Astrocyte (in vitro differentiated cells and primary cell): ENCODE results near the gene TMEM156. TPM values are rescaled to one million over a fixed set of nuclear protein-coding genes. Genes with fewer than 3 reads are reported as not detected.
"Not testable (repeated sequence)": the region's sequence is repeated elsewhere in the genome, so short reads cannot be mapped to it uniquely, and the experiment has no call there.

Experiments
- DNase-seq: peaks from one replicate; pipeline ENCODE4 v3.0.0-alpha.2; 2010; ENCODE audit warnings: low read depth
- FAIRE-seq: peaks from 2 replicates; lab custom pipeline; 2011; peaks lifted over from hg19 to GRCh38; lab: Jason Lieb, UNC
- H2AFZ ChIP-seq: 2 replicates; pipeline ENCODE4 v1.6.0; 2012; ENCODE audit warnings: low read depth, low read length, inconsistent platforms
- H3K27ac ChIP-seq: 2 replicates; pipeline ENCODE4 v1.5.1; 2011; ENCODE audit warnings: low read depth, low read length, inconsistent platforms
- H3K27me3 ChIP-seq: 2 replicates; pipeline ENCODE4 v1.6.0; 2011; ENCODE audit warnings: low read length, inconsistent platforms; ENCODE audit not compliant: insufficient read depth
- H3K36me3 ChIP-seq: 2 replicates; pipeline ENCODE4 v1.5.1; 2011; ENCODE audit warnings: low read length, inconsistent platforms; ENCODE audit not compliant: insufficient read depth
- H3K4me1 ChIP-seq: 2 replicates; pipeline ENCODE4 v1.5.1; 2011; ENCODE audit warnings: low read length, inconsistent platforms; ENCODE audit not compliant: insufficient read depth
- H3K4me2 ChIP-seq: 2 replicates; pipeline ENCODE4 v1.6.0; 2012; ENCODE audit warnings: low read length, inconsistent platforms
- H3K4me3 ChIP-seq: 2 replicates; pipeline ENCODE4 v1.5.1; 2011; ENCODE audit warnings: low read depth, mild to moderate bottlenecking, low read length, inconsistent platforms; ENCODE audit not compliant: insufficient read depth
- H3K79me2 ChIP-seq: 2 replicates; pipeline ENCODE4 v1.6.0; 2012; ENCODE audit warnings: mild to moderate bottlenecking, low read length, inconsistent platforms; ENCODE audit not compliant: insufficient read depth
- H3K9ac ChIP-seq: 2 replicates; pipeline ENCODE4 v1.6.0; 2012; ENCODE audit warnings: mild to moderate bottlenecking, low read length, inconsistent platforms
- H3K9me3 ChIP-seq: 2 replicates; pipeline ENCODE4 v1.5.1; 2012; ENCODE audit warnings: low read depth, mild to moderate bottlenecking, low read length, inconsistent platforms; ENCODE audit not compliant: insufficient read depth
- H4K20me1 ChIP-seq: 2 replicates; pipeline ENCODE4 v1.6.0; 2012; ENCODE audit warnings: low read length, inconsistent platforms; ENCODE audit not compliant: insufficient read depth
- H3K27ac Mint-ChIP-seq: one replicate; pipeline ENCODE4 v1.8.0; 2021; ENCODE audit warnings: mild to moderate bottlenecking, mixed read lengths; ENCODE audit not compliant: unreplicated experiment
- H3K27me3 Mint-ChIP-seq: one replicate; pipeline ENCODE4 v1.8.0; 2021; ENCODE audit warnings: low read depth, mixed read lengths; ENCODE audit not compliant: unreplicated experiment
- H3K36me3 Mint-ChIP-seq: one replicate; pipeline ENCODE4 v1.8.0; 2021; ENCODE audit warnings: low read depth, mixed read lengths; ENCODE audit not compliant: unreplicated experiment
- H3K4me1 Mint-ChIP-seq: one replicate; pipeline ENCODE4 v1.8.0; 2021; ENCODE audit warnings: low read depth, mixed read lengths; ENCODE audit not compliant: unreplicated experiment
- H3K4me3 Mint-ChIP-seq: one replicate; pipeline ENCODE4 v1.8.0; 2021; ENCODE audit warnings: mild to moderate bottlenecking, moderate library complexity, mixed read lengths; ENCODE audit not compliant: unreplicated experiment
- H3K9me3 Mint-ChIP-seq: one replicate; pipeline ENCODE4 v1.8.0; 2021; ENCODE audit warnings: mild to moderate bottlenecking, mixed read lengths; ENCODE audit not compliant: unreplicated experiment
- CTCF ChIP-seq: IDR thresholded peaks from 2 replicates; pipeline ENCODE4 v1.5.1; 2011; ENCODE audit warnings: low read depth, mild to moderate bottlenecking, inconsistent platforms, low read length, moderate library complexity; ENCODE audit not compliant: insufficient read depth
- EZH2 ChIP-seq: IDR thresholded peaks from 2 replicates; pipeline ENCODE4 v1.6.1; 2012; ENCODE audit warnings: mild to moderate bottlenecking, low read length, inconsistent platforms; ENCODE audit not compliant: insufficient read depth
- total RNA-seq: library from RNA; stranded (reverse); gene quantifications from 2 replicates; pipeline ENCODE4 v1.2.1, GENCODE V29; 2021

The TMEM156 gene
- total RNA-seq, 1 donor from 2014 or later: 0.59 TPM

DNA sequence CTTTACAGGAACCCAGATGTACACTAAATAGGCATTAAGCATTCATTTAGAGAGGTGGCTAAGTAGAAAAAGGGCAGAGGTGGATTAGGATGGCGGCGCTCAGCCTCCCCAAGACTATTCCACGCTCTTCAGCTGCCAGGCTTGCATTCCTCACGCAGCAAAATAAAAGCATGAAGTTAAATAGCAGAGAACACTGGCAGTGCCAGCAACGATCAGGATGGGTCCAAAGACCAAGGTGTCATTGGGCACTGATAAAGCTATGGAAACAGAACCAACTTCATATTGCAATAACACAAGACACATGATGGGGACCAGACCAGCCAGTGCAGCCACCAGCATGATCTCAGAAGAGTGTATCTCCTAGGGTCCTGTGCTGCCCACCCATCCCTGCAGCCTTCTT lies 42.0 kb downstream of the TMEM156 start:
- Histone ChIP-seq H3K4me1 (peaks cover 7% of the 10 kb centered on the region), H3K36me3 (no peaks in the 10 kb centered on the region), H3K27ac (no peak overlapping the region), H3K79me2 (no peaks in the 10 kb centered on the region), H3K4me2 (no peak overlapping the region), H2AFZ (no peak overlapping the region), H3K9ac (no peak overlapping the region), H3K9me3 (no peaks in the 10 kb centered on the region), H3K4me3 (no peak overlapping the region), H3K27me3 (no peaks in the 10 kb centered on the region), H4K20me1 (no peaks in the 10 kb centered on the region)
- no peak overlapping the region for H3K27ac Mint-ChIP-seq
- H3K4me1 Mint-ChIP-seq: peaks cover 10% of the 10 kb centered on the region
- FAIRE-seq: no peak
- TF ChIP-seq EZH2 (no peak), CTCF (no peak)
- DNase-seq: no peak
- no peaks in the 10 kb centered on the region for H3K9me3 Mint-ChIP-seq
- H3K27me3 Mint-ChIP-seq: no peaks in the 10 kb centered on the region
- H3K36me3 Mint-ChIP-seq: no peaks in the 10 kb centered on the region
- no peak overlapping the region for H3K4me3 Mint-ChIP-seq

DNA sequence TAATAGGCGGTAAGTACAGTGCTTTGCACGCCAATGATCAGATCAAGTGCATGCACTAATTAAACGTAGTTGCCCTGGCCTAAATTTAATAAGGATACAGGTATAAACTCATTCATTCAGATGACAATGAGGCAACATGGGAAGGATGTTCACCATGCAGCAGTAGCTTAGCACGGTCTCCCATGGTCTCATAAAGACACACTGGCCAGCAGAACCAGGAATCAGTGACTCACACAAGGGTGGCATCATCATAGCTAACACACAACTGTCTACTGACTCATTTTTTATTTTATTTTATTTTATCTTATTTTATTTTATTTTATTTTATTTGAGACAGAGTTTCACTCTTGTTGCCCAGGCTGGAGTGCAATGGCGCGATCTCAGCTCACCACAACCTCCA lies 42.7 kb downstream of the TMEM156 start:
- Mint-ChIP-seq H3K27me3 (no peaks in the 10 kb centered on the region), H3K9me3 (no peaks in the 10 kb centered on the region), H3K36me3 (no peaks in the 10 kb centered on the region), H3K4me1 (peaks cover 13% of the 10 kb centered on the region), H3K4me3 (no peak overlapping the region), H3K27ac (no peak overlapping the region)
- DNase-seq (no peak), FAIRE-seq (no peak)
- Histone ChIP-seq H3K27me3 (no peaks in the 10 kb centered on the region), H3K79me2 (no peaks in the 10 kb centered on the region), H4K20me1 (no peaks in the 10 kb centered on the region), H3K4me2 (no peak overlapping the region), H3K36me3 (no peaks in the 10 kb centered on the region), H3K9me3 (no peaks in the 10 kb centered on the region), H3K4me1 (peaks cover 11% of the 10 kb centered on the region), H3K9ac (no peak overlapping the region), H3K4me3 (no peak overlapping the region), H3K27ac (no peak overlapping the region), H2AFZ (no peak overlapping the region)
- no peak for TF ChIP-seq EZH2
- no peak for TF ChIP-seq CTCF

DNA sequence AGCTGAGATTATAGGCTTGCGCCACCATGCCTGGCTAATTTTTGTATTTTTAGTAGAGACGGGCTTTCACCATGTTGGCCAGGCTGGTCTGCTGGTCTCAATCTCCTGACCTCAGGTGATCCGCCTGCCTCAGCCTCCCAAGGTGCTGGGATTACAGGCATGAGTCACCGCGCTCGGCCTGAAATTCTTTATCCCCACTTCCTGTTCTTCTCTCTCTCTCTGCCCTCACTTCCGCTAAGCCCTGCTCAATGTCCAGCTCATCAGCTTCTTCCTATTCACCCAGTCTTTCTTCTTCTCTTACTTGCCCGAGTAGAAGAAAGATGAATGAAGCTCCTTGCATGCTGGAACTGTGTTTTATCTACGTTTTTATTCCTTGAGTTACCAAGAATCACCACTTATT lies 43.9 kb downstream of the TMEM156 start:
- not testable (repeated sequence) for FAIRE-seq, H4K20me1 ChIP-seq, H3K9me3 Mint-ChIP-seq, H3K27me3 ChIP-seq, H3K36me3 Mint-ChIP-seq, H3K27ac ChIP-seq, H3K4me3 ChIP-seq, H3K36me3 ChIP-seq, H3K4me3 Mint-ChIP-seq, H3K9me3 ChIP-seq, H3K79me2 ChIP-seq, H3K27ac Mint-ChIP-seq, H3K9ac ChIP-seq, H3K27me3 Mint-ChIP-seq
- Histone ChIP-seq H2AFZ (peak overlapping the region; percentile 50), H3K4me1 (peaks cover 13% of the 10 kb centered on the region), H3K4me2 (peak overlapping the region; percentile 8)
- DNase-seq: peak; percentile 26
- H3K4me1 Mint-ChIP-seq: peaks cover 21% of the 10 kb centered on the region
